GM12891 (cell line): ENCODE measurements around the gene PCSK7.

Experiments used
- POLR2AphosphoS5 ChIP-seq: IDR thresholded peaks from 2 replicates; pipeline ENCODE4 v1.6.1; 2011; ENCODE audit warnings: low read depth, low read length, control low read depth
- TAF1 ChIP-seq: IDR thresholded peaks from 2 replicates; pipeline ENCODE4 v1.6.1; 2011; ENCODE audit warnings: low read depth, low read length, control low read depth

DNA sequence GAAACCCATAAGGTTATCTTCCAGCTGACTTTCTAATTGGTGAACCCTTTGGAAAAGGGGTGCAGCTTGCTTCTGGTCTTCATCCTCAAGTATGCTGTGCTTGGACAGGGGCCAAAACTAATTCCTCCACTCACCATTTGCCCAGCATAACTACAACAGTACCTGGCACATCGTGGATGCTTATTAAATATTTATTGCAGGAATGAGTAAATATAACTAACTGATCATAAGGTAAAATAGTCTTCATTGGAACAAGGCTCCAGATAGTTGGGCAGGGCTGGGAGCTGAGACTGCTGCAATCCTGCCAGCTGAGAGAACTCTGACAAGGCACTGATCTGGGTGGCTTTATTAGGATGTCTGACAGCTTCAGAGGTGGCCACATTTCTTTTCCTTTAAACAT lies 55.7 kb downstream of the PCSK7 start:
- no peak for TF ChIP-seq POLR2AphosphoS5
- TF ChIP-seq TAF1: no peak
